T47D (cell line): ENCODE measurements around the gene ADD3.
A peak's percentile ranks its signal among the peaks of the same experiment; 100 is the strongest.

Experiments
- DNase-seq, 2 experiments: peaks; one replicate each; pipeline versions ENCODE4 v3.0.0 to v3.0.0-alpha.2; 2011 to 2012; ENCODE audit warnings: low read depth in 1 of 2, low spot score in 1 of 2
- JUND ChIP-seq: IDR thresholded peaks from 2 replicates; pipeline ENCODE4 v1.6.1; 2012; ENCODE audit warnings: low read depth
- in situ Hi-C: cut with HindIII; loops from 2 replicates; pipeline ENCODE4 v1.10.0; 2016; ENCODE audit warnings: low sequenced_read_pairs, low pct_unique_long_range_greater_than_20kb

ADD3 gene

GRCh38 chr10:110010486-110011378 lies 2.9 kb downstream of the ADD3 start:
- TF ChIP-seq JUND, result no peak
- DNase-seq, result no peak
- in situ Hi-C loops, result no loop called here

- in situ Hi-C loops, result no loop called here
- DNase-seq, result peak in 1 of 2 experiments; percentile 39
- TF ChIP-seq JUND, result no peak
Observed at GRCh38 chr10:110011681-110012080, 3.9 kb downstream of the ADD3 start.

DNA sequence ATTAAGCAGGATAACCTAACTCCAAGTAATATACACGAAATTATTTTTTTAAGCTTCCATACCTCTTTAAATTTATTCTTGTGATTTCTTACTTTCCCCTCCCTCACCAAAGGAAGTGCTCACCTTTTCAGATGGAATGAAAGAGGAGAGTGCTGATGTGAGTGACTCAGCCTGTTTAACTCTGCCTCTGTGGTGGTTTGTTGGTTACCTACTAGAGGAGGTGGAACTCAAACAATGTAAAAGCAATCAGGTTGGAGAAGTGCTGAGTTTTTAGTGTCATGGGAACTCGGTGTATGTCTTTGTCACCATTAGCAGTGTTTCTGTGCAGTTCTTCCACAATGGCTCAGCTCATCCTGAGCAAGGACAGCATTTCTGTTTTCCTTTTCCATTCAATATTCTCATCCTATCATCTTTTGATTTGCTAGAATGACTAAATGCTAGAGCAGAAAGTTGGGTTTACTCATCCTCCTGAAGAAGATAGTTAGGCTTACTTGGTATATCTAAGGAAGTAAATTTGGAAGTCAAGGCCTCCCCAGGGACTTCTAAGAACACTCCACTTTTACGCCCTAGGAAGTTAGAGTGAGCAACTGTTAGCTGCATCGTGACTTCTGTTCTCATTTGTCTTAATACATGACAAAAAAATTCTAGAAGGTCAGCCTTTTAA lies 6.0 kb downstream of the ADD3 start:
- no peak for TF ChIP-seq JUND
- in situ Hi-C loops, result no loop called here
- DNase-seq, result peak in 1 of 2 experiments; percentile 37

GRCh38 chr10:110016039-110016438 lies 8.3 kb downstream of the ADD3 start:
- no peak for TF ChIP-seq JUND
- peak; percentile 23 to 69 for DNase-seq
- in situ Hi-C loops, result no loop called here

- no peak for DNase-seq
- no peak for TF ChIP-seq JUND
- in situ Hi-C loops, result no loop called here
Observed at GRCh38 chr10:110017052-110017451, 9.3 kb downstream of the ADD3 start.

GRCh38 chr10:110017907-110018306 lies 10.1 kb downstream of the ADD3 start:
- in situ Hi-C loops, result no loop called here
- no peak for DNase-seq
- no peak for TF ChIP-seq JUND

- in situ Hi-C loops, result no loop called here
- no peak for DNase-seq
- no peak for TF ChIP-seq JUND
Observed at GRCh38 chr10:110020265-110020664, 12.5 kb downstream of the ADD3 start.

DNA sequence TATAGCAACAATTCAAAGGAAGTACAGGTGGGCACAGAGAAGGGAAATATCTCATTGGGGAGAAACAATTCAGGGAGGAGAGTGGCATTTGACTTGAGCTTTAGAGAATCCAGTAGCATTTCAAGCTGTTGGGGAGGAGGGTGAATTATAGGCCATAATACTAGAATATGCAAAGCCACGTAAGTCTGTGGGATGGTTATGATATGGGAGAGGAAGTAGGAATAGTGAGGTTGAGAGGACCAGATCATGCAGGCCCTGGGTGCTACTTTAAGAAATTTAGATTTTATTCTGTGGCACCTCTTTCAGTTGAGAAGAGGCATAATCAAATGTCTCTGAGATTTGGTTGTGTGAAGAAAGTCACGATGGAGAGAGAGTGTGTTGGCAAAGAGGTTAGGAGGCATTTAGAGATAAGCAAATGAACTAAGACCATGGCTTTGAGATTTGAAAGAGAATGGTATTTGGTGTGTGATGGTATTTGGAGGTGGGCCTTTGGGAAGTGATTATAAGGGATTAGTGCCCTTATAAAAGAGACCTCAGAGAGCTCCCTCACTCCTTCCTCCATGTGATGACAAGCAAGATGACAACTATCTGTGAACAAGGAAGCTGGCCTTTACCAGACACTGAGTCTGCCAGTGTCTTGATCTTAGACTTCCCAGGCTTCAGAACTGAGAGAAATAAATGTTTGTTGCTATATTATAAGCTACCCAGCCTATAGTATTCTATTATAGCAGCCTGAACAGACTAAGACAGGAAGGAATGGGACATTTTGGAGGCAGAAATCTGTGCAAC lies 15.1 kb downstream of the ADD3 start:
- in situ Hi-C loops, result no loop called here
- DNase-seq, result no peak

DNA sequence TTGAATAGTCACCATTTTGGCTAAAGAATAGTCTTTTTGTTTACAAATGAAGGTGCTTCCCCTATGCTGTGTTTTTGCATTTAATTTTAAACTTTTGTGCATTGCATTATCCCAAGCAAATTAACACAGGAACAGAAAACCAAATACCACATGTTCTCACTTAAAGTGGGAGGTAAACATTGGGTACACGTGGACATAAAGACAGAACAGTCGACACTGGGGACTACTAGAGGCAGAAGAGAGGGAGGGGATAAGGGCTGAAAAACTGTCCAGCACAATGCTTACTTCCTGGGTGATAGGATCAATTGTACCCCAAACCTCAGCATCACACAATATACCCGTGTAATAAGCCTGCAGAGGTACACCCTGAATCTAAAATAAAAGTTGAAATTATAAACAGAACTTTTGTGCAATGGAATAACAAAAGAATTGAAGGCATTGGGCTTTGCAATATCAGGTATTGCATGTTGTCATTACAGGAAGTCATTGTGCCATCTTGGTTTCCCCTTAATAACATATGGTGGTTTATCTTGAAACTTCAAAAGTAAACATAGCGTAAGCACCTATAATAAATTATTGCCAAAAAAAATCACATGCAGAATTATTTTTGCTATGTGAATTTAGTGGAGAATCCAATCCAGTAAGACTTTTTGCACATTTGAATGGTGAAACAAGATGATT lies 16.1 kb downstream of the ADD3 start:
- TF ChIP-seq JUND, result no peak
- DNase-seq, result no peak
- in situ Hi-C loops, result no loop called here

More for the DNA sequence above, 15.1 kb downstream of the ADD3 start:
- TF ChIP-seq JUND, result no peak

GRCh38 chr10:110029450-110029849 lies 21.7 kb downstream of the ADD3 start:
- in situ Hi-C loops, result no loop called here
- DNase-seq, result no peak
- no peak for TF ChIP-seq JUND

DNA sequence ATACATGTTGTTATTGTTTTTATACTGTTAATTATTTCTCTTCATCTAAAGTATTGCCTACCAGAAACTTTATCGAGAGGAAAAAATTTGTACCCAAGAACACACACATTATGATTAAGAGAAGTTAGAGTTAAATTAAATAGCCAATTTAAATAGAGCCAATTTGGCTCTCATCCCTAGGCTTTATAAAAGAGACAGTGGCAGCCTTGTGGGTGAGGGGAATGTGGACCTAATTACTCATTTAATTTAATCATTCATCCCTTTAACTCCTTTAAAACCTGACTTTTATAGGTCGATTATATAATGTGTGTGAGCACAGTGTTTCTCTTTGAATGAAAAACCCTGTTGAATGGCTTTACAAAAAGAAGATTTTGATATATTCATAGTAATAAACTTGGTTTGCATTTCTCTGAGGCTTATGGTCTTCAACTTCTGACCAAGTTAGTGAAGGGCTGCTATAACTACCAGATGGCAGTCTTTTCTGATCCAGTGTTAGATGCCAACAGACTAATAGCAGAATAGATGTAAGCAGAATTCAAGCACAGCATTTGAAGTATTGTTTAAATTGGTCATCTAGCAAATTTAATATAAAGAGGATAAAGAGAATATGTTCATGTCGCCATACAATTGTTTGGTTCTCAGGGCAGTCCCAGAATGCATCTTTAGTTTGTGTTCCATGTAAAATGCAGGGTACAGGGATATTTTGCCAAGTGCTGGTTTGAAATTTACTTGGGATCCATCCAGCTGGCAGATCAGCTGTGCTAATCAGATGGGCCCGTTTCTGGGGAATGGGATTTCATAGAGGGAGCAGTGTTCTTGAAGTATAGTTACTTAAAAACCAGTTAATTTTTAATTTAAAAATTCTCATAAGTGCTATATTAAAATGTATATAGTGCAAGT lies 25.3 kb downstream of the ADD3 start:
- in situ Hi-C loops, result no loop called here
- no peak for DNase-seq
- TF ChIP-seq JUND, result no peak
